ENCODE data around the gene MAP3K8. TPM values are rescaled to one million over a fixed set of nuclear protein-coding genes. Genes with fewer than 3 reads are reported as not detected.
A peak's percentile ranks its signal among the peaks of the same experiment; 100 is the strongest.

Gene MAP3K8
- total and polyA plus RNA-seq, 3 experiments from 2014 or later: 16.4 to 42.6 (median 40.3) TPM

- no peaks in the 10 kb centered on the region for H3K36me3 Mint-ChIP-seq
- Histone ChIP-seq H3K27me3 (ENCODE audit: insufficient read depth, low read length, poor library complexity, severe bottlenecking) (no peaks in the 10 kb centered on the region), H3K9me3 (ENCODE audit: low read length) (no peaks in the 10 kb centered on the region), H3K36me3 (ENCODE audit: insufficient read depth, low read length) (no peaks in the 10 kb centered on the region), H3K4me1 (ENCODE audit: insufficient read depth, low read length) (peaks cover 4% of the 10 kb centered on the region), H3K4me3 (ENCODE audit: low read length) (no peak overlapping the region), H3K27ac (ENCODE audit: low read depth, low read length) (no peak overlapping the region)
- H3K4me3 Mint-ChIP-seq: peak overlapping the region in 1 of 7 donors; percentile 6
- ChIA-PET POLR2A (no interaction called here), CTCF (interaction anchor here (0.8 to 9.4 kb wide), 17 partner anchors 12 to 198 kb away, joined by 3 to 153 read pairs (median 5); partner anchors contain the start of gene MAP3K8)
- H3K27me3 Mint-ChIP-seq: peaks cover 11 to 15% of the 10 kb centered on the region in 2 donors
- H3K9me3 Mint-ChIP-seq: peaks cover 0 to 2% (median 0%) of the 10 kb centered on the region in 5 donors
- DNase-seq: peak; percentile 56 to 79 (median 63)
- H3K27ac Mint-ChIP-seq: peak overlapping the region in 1 of 8 donors; percentile 40
- peaks cover 3 to 10% (median 4%) of the 10 kb centered on the region in 3 donors for H3K4me1 Mint-ChIP-seq
Observed at GRCh38 chr10:30392564-30392990, 41.4 kb upstream of the MAP3K8 start.

- H3K9me3 Mint-ChIP-seq: no peaks in the 10 kb centered on the region
- Histone ChIP-seq H3K27me3 (ENCODE audit: insufficient read depth, low read length, poor library complexity, severe bottlenecking) (no peaks in the 10 kb centered on the region), H3K9me3 (ENCODE audit: low read length) (no peaks in the 10 kb centered on the region), H3K27ac (ENCODE audit: low read depth, low read length) (no peak overlapping the region), H3K36me3 (ENCODE audit: insufficient read depth, low read length) (no peaks in the 10 kb centered on the region), H3K4me1 (ENCODE audit: insufficient read depth, low read length) (peaks cover 20% of the 10 kb centered on the region), H3K4me3 (ENCODE audit: low read length) (no peak overlapping the region)
- DNase-seq: no peak
- ChIA-PET CTCF (interaction anchor here (0.9 to 9.4 kb wide), 4 partner anchors 137 to 194 kb away, joined by 3 to 153 read pairs (median 3); no protein-coding TSS in a partner anchor), POLR2A (no interaction called here)
- H3K27me3 Mint-ChIP-seq: peaks cover 7 to 11% of the 10 kb centered on the region in 2 donors
- no peak overlapping the region for H3K4me3 Mint-ChIP-seq
- no peak overlapping the region for H3K27ac Mint-ChIP-seq
- no peaks in the 10 kb centered on the region for H3K36me3 Mint-ChIP-seq
- H3K4me1 Mint-ChIP-seq: peaks cover 16 to 28% (median 21%) of the 10 kb centered on the region in 3 donors
Observed at GRCh38 chr10:30396293-30396692, 37.7 kb upstream of the MAP3K8 start.

GRCh38 chr10:30396698-30397097 lies 37.3 kb upstream of the MAP3K8 start:
- H3K9me3 Mint-ChIP-seq: no peaks in the 10 kb centered on the region
- peaks cover 20% of the 10 kb centered on the region for H3K4me1 ChIP-seq (ENCODE audit: insufficient read depth, low read length)
- no peak overlapping the region for H3K4me3 Mint-ChIP-seq
- no peak overlapping the region for H3K4me3 ChIP-seq (ENCODE audit: low read length)
- POLR2A ChIA-PET: no interaction called here
- H3K36me3 ChIP-seq (ENCODE audit: insufficient read depth, low read length): no peaks in the 10 kb centered on the region
- no peaks in the 10 kb centered on the region for H3K27me3 ChIP-seq (ENCODE audit: insufficient read depth, low read length, poor library complexity, severe bottlenecking)
- CTCF ChIA-PET: no interaction called here
- H3K4me1 Mint-ChIP-seq: peaks cover 16 to 28% (median 21%) of the 10 kb centered on the region in 3 donors
- H3K27me3 Mint-ChIP-seq: peaks cover 7 to 11% of the 10 kb centered on the region in 2 donors
- DNase-seq: no peak
- peak overlapping the region in 1 of 8 donors; percentile 2 for H3K27ac Mint-ChIP-seq
- no peaks in the 10 kb centered on the region for H3K36me3 Mint-ChIP-seq
- H3K9me3 ChIP-seq (ENCODE audit: low read length): no peaks in the 10 kb centered on the region
- no peak overlapping the region for H3K27ac ChIP-seq (ENCODE audit: low read depth, low read length)

GRCh38 chr10:30398193-30398592 lies 35.8 kb upstream of the MAP3K8 start:
- no peaks in the 10 kb centered on the region for H3K27me3 ChIP-seq (ENCODE audit: insufficient read depth, low read length, poor library complexity, severe bottlenecking)
- H3K4me3 Mint-ChIP-seq: peak overlapping the region in 3 of 7 donors; percentile 0 to 32 (median 19)
- H3K4me1 Mint-ChIP-seq: peaks cover 13 to 24% (median 17%) of the 10 kb centered on the region in 3 donors
- no peaks in the 10 kb centered on the region for H3K9me3 ChIP-seq (ENCODE audit: low read length)
- peaks cover 4 to 8% of the 10 kb centered on the region in 2 donors for H3K27me3 Mint-ChIP-seq
- H3K4me3 ChIP-seq (ENCODE audit: low read length): no peak overlapping the region
- peak overlapping the region in 4 of 8 donors; percentile 0 to 46 (median 3) for H3K27ac Mint-ChIP-seq
- peaks cover 20% of the 10 kb centered on the region for H3K4me1 ChIP-seq (ENCODE audit: insufficient read depth, low read length)
- ChIA-PET POLR2A (interaction anchor here (0.8 to 1.1 kb wide), 2 partner anchors 132 to 201 kb away, joined by 3 read pairs; no protein-coding TSS in a partner anchor), CTCF (interaction anchor here (1.0 to 2.4 kb wide), 3 partner anchors 13 to 193 kb away, joined by 3 to 15 read pairs (median 3); no protein-coding TSS in a partner anchor)
- H3K36me3 ChIP-seq (ENCODE audit: insufficient read depth, low read length): no peaks in the 10 kb centered on the region
- no peak overlapping the region for H3K27ac ChIP-seq (ENCODE audit: low read depth, low read length)
- no peaks in the 10 kb centered on the region for H3K9me3 Mint-ChIP-seq
- peak in 2 of 5 donors; percentile 33 to 64 for DNase-seq
- H3K36me3 Mint-ChIP-seq: no peaks in the 10 kb centered on the region

GRCh38 chr10:30398788-30399187 lies 35.2 kb upstream of the MAP3K8 start:
- Histone ChIP-seq H3K27me3 (ENCODE audit: insufficient read depth, low read length, poor library complexity, severe bottlenecking) (no peaks in the 10 kb centered on the region), H3K4me1 (ENCODE audit: insufficient read depth, low read length) (peaks cover 20% of the 10 kb centered on the region), H3K36me3 (ENCODE audit: insufficient read depth, low read length) (no peaks in the 10 kb centered on the region), H3K27ac (ENCODE audit: low read depth, low read length) (no peak overlapping the region), H3K9me3 (ENCODE audit: low read length) (no peaks in the 10 kb centered on the region), H3K4me3 (ENCODE audit: low read length) (no peak overlapping the region)
- H3K4me1 Mint-ChIP-seq: peaks cover 13 to 24% (median 17%) of the 10 kb centered on the region in 3 donors
- H3K36me3 Mint-ChIP-seq: no peaks in the 10 kb centered on the region
- CTCF ChIA-PET: interaction anchor here (1.0 to 2.4 kb wide), 3 partner anchors 12 to 192 kb away, joined by 3 to 15 read pairs (median 3); no protein-coding TSS in a partner anchor
- peak in 1 of 5 donors; percentile 13 for DNase-seq
- no peaks in the 10 kb centered on the region for H3K9me3 Mint-ChIP-seq
- H3K4me3 Mint-ChIP-seq: peak overlapping the region in 1 of 7 donors; percentile 32
- peak overlapping the region in 1 of 8 donors; percentile 45 for H3K27ac Mint-ChIP-seq
- peaks cover 4 to 5% of the 10 kb centered on the region in 2 donors for H3K27me3 Mint-ChIP-seq
- POLR2A ChIA-PET: interaction anchor here (1.1 kb wide), 1 partner anchor 131 kb away, joined by 3 read pairs; no protein-coding TSS in a partner anchor

- peaks cover 0 to 3% of the 10 kb centered on the region in 2 donors for H3K27me3 Mint-ChIP-seq
- peaks cover 6 to 9% (median 7%) of the 10 kb centered on the region in 3 donors for H3K4me1 Mint-ChIP-seq
- ChIA-PET POLR2A (no interaction called here), CTCF (interaction anchor here (3.1 kb wide), 1 partner anchor 11 kb away, joined by 14 read pairs; no protein-coding TSS in a partner anchor)
- no peak overlapping the region for H3K27ac Mint-ChIP-seq
- no peaks in the 10 kb centered on the region for H3K9me3 ChIP-seq (ENCODE audit: low read length)
- H3K27me3 ChIP-seq (ENCODE audit: insufficient read depth, low read length, poor library complexity, severe bottlenecking): no peaks in the 10 kb centered on the region
- H3K36me3 ChIP-seq (ENCODE audit: insufficient read depth, low read length): no peaks in the 10 kb centered on the region
- peaks cover 0 to 8% (median 0%) of the 10 kb centered on the region in 3 donors for H3K36me3 Mint-ChIP-seq
- no peak overlapping the region for H3K4me3 Mint-ChIP-seq
- H3K4me3 ChIP-seq (ENCODE audit: low read length): no peak overlapping the region
- peaks cover 7% of the 10 kb centered on the region for H3K4me1 ChIP-seq (ENCODE audit: insufficient read depth, low read length)
- no peak for DNase-seq
- H3K9me3 Mint-ChIP-seq: peaks cover 0 to 8% (median 6%) of the 10 kb centered on the region in 5 donors
- H3K27ac ChIP-seq (ENCODE audit: low read depth, low read length): no peak overlapping the region
Observed at GRCh38 chr10:30403494-30403893, 30.5 kb upstream of the MAP3K8 start.

GRCh38 chr10:30404540-30404939 lies 29.4 kb upstream of the MAP3K8 start:
- Mint-ChIP-seq H3K36me3 (peaks cover 0 to 8% (median 0%) of the 10 kb centered on the region in 3 donors), H3K4me1 (no peaks in the 10 kb centered on the region), H3K9me3 (peaks cover 0 to 8% (median 6%) of the 10 kb centered on the region in 5 donors)

GRCh38 chr10:30411263-30411662 lies 22.7 kb upstream of the MAP3K8 start:
- H3K36me3 Mint-ChIP-seq: no peaks in the 10 kb centered on the region
- H3K27me3 ChIP-seq (ENCODE audit: insufficient read depth, low read length, poor library complexity, severe bottlenecking): no peaks in the 10 kb centered on the region
- no peak overlapping the region for H3K27ac Mint-ChIP-seq
- ChIA-PET CTCF (interaction anchor here (0.9 to 5.4 kb wide), 5 partner anchors 13 to 179 kb away, joined by 3 to 66 read pairs (median 4); no protein-coding TSS in a partner anchor), POLR2A (no interaction called here)
- no peak overlapping the region for H3K4me3 Mint-ChIP-seq
- H3K27ac ChIP-seq (ENCODE audit: low read depth, low read length): no peak overlapping the region
- peaks cover 3 to 7% (median 5%) of the 10 kb centered on the region in 3 donors for H3K4me1 Mint-ChIP-seq
- H3K4me1 ChIP-seq (ENCODE audit: insufficient read depth, low read length): no peaks in the 10 kb centered on the region
- H3K9me3 ChIP-seq (ENCODE audit: low read length): no peaks in the 10 kb centered on the region
- H3K27me3 Mint-ChIP-seq: no peaks in the 10 kb centered on the region
- no peaks in the 10 kb centered on the region for H3K36me3 ChIP-seq (ENCODE audit: insufficient read depth, low read length)
- no peaks in the 10 kb centered on the region for H3K9me3 Mint-ChIP-seq
- no peak for DNase-seq
- H3K4me3 ChIP-seq (ENCODE audit: low read length): no peak overlapping the region

More at GRCh38 chr10:30404540-30404939, 29.4 kb upstream of the MAP3K8 start:
- H3K27me3 Mint-ChIP-seq: peaks cover 0 to 3% of the 10 kb centered on the region in 2 donors
- no peak overlapping the region for H3K4me3 Mint-ChIP-seq
- Histone ChIP-seq H3K4me3 (ENCODE audit: low read length) (no peak overlapping the region), H3K36me3 (ENCODE audit: insufficient read depth, low read length) (no peaks in the 10 kb centered on the region), H3K27me3 (ENCODE audit: insufficient read depth, low read length, poor library complexity, severe bottlenecking) (no peaks in the 10 kb centered on the region), H3K4me1 (ENCODE audit: insufficient read depth, low read length) (no peaks in the 10 kb centered on the region), H3K27ac (ENCODE audit: low read depth, low read length) (no peak overlapping the region), H3K9me3 (ENCODE audit: low read length) (no peaks in the 10 kb centered on the region)
- no peak for DNase-seq
- H3K27ac Mint-ChIP-seq: no peak overlapping the region
- CTCF ChIA-PET: interaction anchor here (1.2 to 3.1 kb wide), 3 partner anchors 12 to 186 kb away, joined by 5 to 14 read pairs (median 5); no protein-coding TSS in a partner anchor
- POLR2A ChIA-PET: no interaction called here
